GM18519 (cell line): ENCODE data around the gene MALSU1.

ENCODE experiments used
- ATAC-seq: cut with Tn5 transposase; IDR thresholded peaks from one replicate; pipeline ENCODE4 v1.9.1; 2021; ENCODE audit warnings: mild to moderate bottlenecking, moderate library complexity; ENCODE audit not compliant: unreplicated experiment, low FRiP score

The MALSU1 gene

GRCh38 chr7:23334482-23335056, 35.4 kb downstream of the MALSU1 start:
- no peak for ATAC-seq

GRCh38 chr7:23335136-23335535, 36.0 kb downstream of the MALSU1 start:
- no peak for ATAC-seq

- ATAC-seq, result no peak
These were observed 36.5 kb downstream of the MALSU1 start for GRCh38 chr7:23335621-23336020.

- ATAC-seq, result no peak
These were observed 36.9 kb downstream of the MALSU1 start for GRCh38 chr7:23336086-23336485.

- no peak for ATAC-seq
These were observed 37.7 kb downstream of the MALSU1 start for GRCh38 chr7:23336799-23337283.

GRCh38 chr7:23337374-23337773, 38.2 kb downstream of the MALSU1 start:
- ATAC-seq, result no peak

GRCh38 chr7:23338439-23338838, 39.3 kb downstream of the MALSU1 start:
- no peak for ATAC-seq

- ATAC-seq, result no peak
These were observed 39.7 kb downstream of the MALSU1 start for GRCh38 chr7:23338863-23339262.

GRCh38 chr7:23341846-23342598, 42.9 kb downstream of the MALSU1 start:
- ATAC-seq, result no peak

GRCh38 chr7:23343102-23343501, 44.0 kb downstream of the MALSU1 start:
- no peak for ATAC-seq

- no peak for ATAC-seq
These were observed 44.8 kb downstream of the MALSU1 start for GRCh38 chr7:23343806-23344475.

- ATAC-seq, result no peak
These were observed 46.5 kb downstream of the MALSU1 start for GRCh38 chr7:23345601-23346000.

GRCh38 chr7:23346316-23346715, 47.2 kb downstream of the MALSU1 start:
- no peak for ATAC-seq

GRCh38 chr7:23347033-23347681, 48.0 kb downstream of the MALSU1 start:
- ATAC-seq, result no peak

- ATAC-seq, result no peak
These were observed 48.6 kb downstream of the MALSU1 start for GRCh38 chr7:23347682-23348180.

- ATAC-seq, result no peak
These were observed 50.5 kb downstream of the MALSU1 start for GRCh38 chr7:23349484-23350157.

GRCh38 chr7:23350466-23350865, 51.3 kb downstream of the MALSU1 start:
- ATAC-seq, result no peak

GRCh38 chr7:23353172-23353571, 54.0 kb downstream of the MALSU1 start:
- no peak for ATAC-seq

GRCh38 chr7:23356168-23356567, 57.0 kb downstream of the MALSU1 start:
- ATAC-seq, result no peak

GRCh38 chr7:23356726-23357125, 57.6 kb downstream of the MALSU1 start:
- no peak for ATAC-seq
